HepG2 (cell line): ENCODE results near the gene RFX7. TPM values are rescaled to one million over a fixed set of nuclear protein-coding genes. Genes with fewer than 3 reads are reported as not detected.

Source experiments
- ATAC-seq: fragments of 200-7000 bp; cut with Tn5 transposase; 3 replicates; pipeline ENCODE4 v1.9.1; 2020; ENCODE audit warnings: mild to moderate bottlenecking, moderate library complexity
- BruUV-seq: library from RNA; stranded (reverse); fragments of 400-500 nt; replicated peaks from 2 replicates; lab custom pipeline; 2021; lab: Mats Ljungman, UMichigan
- CTCF ChIA-PET: fragments of 300-600 bp; formaldehyde crosslinking; extraction: SDS; loops from one replicate; lab custom pipeline; 2021; ENCODE audit warnings: low total read pairs, inconsistent platforms, low intra/inter-chr PET ratio; lab: Yijun Ruan, JAX
- POLR2A ChIA-PET: fragments of 350-600 bp; sonication (Branson Sonifier 250); formaldehyde crosslinking; loops from one replicate; lab custom pipeline; 2020; ENCODE audit warnings: antibody characterized with exemption, inconsistent platforms; lab: Yijun Ruan, JAX
- DNase-seq: peaks from one replicate; pipeline ENCODE4 v3.0.0-alpha.2; 2015; ENCODE audit warnings: low spot score
- FAIRE-seq: peaks from 3 replicates; lab custom pipeline; 2011; peaks lifted over from hg19 to GRCh38; lab: Jason Lieb, UNC
- H2AFZ ChIP-seq: one replicate; pipeline ENCODE4 v1.6.1; 2011; ENCODE audit warnings: low read length, inconsistent platforms
- H3K27ac ChIP-seq: fragments of 300-600 bp; 3 replicates; pipeline ENCODE4 v1.8.0; 2011; ENCODE audit warnings: mixed run types, mild to moderate bottlenecking, mixed read lengths, low read length, inconsistent platforms; ENCODE audit not compliant: insufficient read depth; ENCODE audit errors: extremely low read length
- H3K27me3 ChIP-seq, 2 experiments: fragments of 200-600 bp in 1 of 2; 2 replicates in 1 of 2; 3 replicates in 1 of 2; pipeline versions ENCODE4 v1.6.0 to v1.8.0; 2011; ENCODE audit warnings: low read length in 2 of 2, mild to moderate bottlenecking in 2 of 2, moderate library complexity in 2 of 2, inconsistent platforms in 1 of 2; ENCODE audit not compliant: insufficient read depth in 2 of 2, control insufficient read depth in 1 of 2
- H3K36me3 ChIP-seq, 2 experiments: fragments of 200-600 bp in 1 of 2; replicated peaks in 1 of 2; 2 replicates in 1 of 2; 3 replicates in 1 of 2; pipeline versions ENCODE4 v1.5.1 to v1.8.0; 2011; ENCODE audit warnings: low read length in 2 of 2, inconsistent platforms in 1 of 2; ENCODE audit not compliant: insufficient read depth in 2 of 2, control insufficient read depth in 1 of 2
- H3K4me1 ChIP-seq: 2 replicates; pipeline ENCODE4 v1.5.1; 2012; ENCODE audit warnings: low read length, inconsistent platforms; ENCODE audit not compliant: insufficient read depth
- H3K4me2 ChIP-seq: 2 replicates; pipeline ENCODE4 v1.6.0; 2011; ENCODE audit warnings: low read depth, low read length, inconsistent platforms
- H3K4me3 ChIP-seq, 3 experiments: fragments of 200-600 bp in 1 of 3; sonication (generic), shearing (Covaris generic) in 1 of 3; replicated peaks in 1 of 3; 2 replicates each; pipeline ENCODE4 v1.5.1; 2011 to 2016; ENCODE audit warnings: low read length in 3 of 3, inconsistent platforms in 2 of 3, low read depth in 2 of 3, mild to moderate bottlenecking in 2 of 3, control low read depth in 1 of 3, mixed read lengths in 1 of 3; ENCODE audit not compliant: insufficient read depth in 1 of 3
- H3K79me2 ChIP-seq: one replicate; pipeline ENCODE4 v1.6.1; 2011; ENCODE audit warnings: low read length, inconsistent platforms; ENCODE audit not compliant: insufficient read depth
- H3K9ac ChIP-seq: 2 replicates; pipeline ENCODE4 v1.6.0; 2011; ENCODE audit warnings: mild to moderate bottlenecking, low read depth, low read length, inconsistent platforms; ENCODE audit not compliant: insufficient read depth
- H3K9me3 ChIP-seq: 2 replicates; pipeline ENCODE4 v1.5.1; 2012; ENCODE audit warnings: mild to moderate bottlenecking, low read length
- H4K20me1 ChIP-seq: 2 replicates; pipeline ENCODE4 v1.6.0; 2011; ENCODE audit warnings: inconsistent platforms, mild to moderate bottlenecking, low read length, moderate library complexity; ENCODE audit not compliant: insufficient read depth
- DDIT3 ChIP-seq: sonication (generic); formaldehyde crosslinking; IDR thresholded peaks from 2 replicates; pipeline ENCODE4 v1.4.0; 2020; ENCODE audit warnings: mild to moderate bottlenecking, missing genetic modification reagents
- JARID2 ChIP-seq: sonication (generic); formaldehyde crosslinking; IDR thresholded peaks from 2 replicates; pipeline ENCODE4 v1.8.1; 2023; ENCODE audit warnings: missing genetic modification reagents, inconsistent platforms; ENCODE audit not compliant: insufficient replicate concordance
- MXD3 ChIP-seq: IDR thresholded peaks from 2 replicates; pipeline ENCODE4 v1.6.1; 2016; ENCODE audit warnings: mild to moderate bottlenecking, missing biosample characterization, missing genetic modification reagents
- PCBP2 ChIP-seq: fragments of 200-400 bp; formaldehyde crosslinking; optimal IDR thresholded peaks from 2 replicates; pipeline ENCODE3; 2018; ENCODE audit warnings: low read length, low read depth; ENCODE audit not compliant: poor library complexity, severe bottlenecking
- SRF ChIP-seq: IDR thresholded peaks from 2 replicates; pipeline ENCODE4 v1.6.1; 2011; ENCODE audit warnings: mild to moderate bottlenecking, low read depth, low read length, moderate library complexity
- ZNF121 ChIP-seq: sonication (generic); formaldehyde crosslinking; IDR thresholded peaks from 2 replicates; pipeline ENCODE4 v1.5.0; 2020; ENCODE audit warnings: mild to moderate bottlenecking, missing genetic modification reagents
- WGBS: methylation state at CpG from one replicate; pipeline ENCODE4 v1.1.6; 2017; ENCODE audit warnings: low lambda C conversion rate; 5-methylcytosine and 5-hydroxymethylcytosine counted together
- in situ Hi-C: cut with HindIII; loops from 2 replicates; pipeline ENCODE4 v1.10.0; 2017; ENCODE audit warnings: low pct_unique_long_range_greater_than_20kb; ENCODE audit not compliant: extremely low pct_ligation_motif_present
- intact Hi-C: fragments of 100-400 bp; cut with micrococcal nuclease; formaldehyde crosslinking; loops from one replicate; pipeline ENCODE4 v1.10.0; 2022; ENCODE audit not compliant: unreplicated experiment
- polyA plus RNA-seq, 8 experiments: library from polyadenylated mRNA; depleted of rRNA in 3 of 8; stranded (reverse) in 7 of 8; unstranded in 1 of 8; fragments of >200 nt; fragmentation: Illumina TruSeq in 4 of 8; extraction: Trizol in 4 of 8; gene quantifications; 2 replicates each; pipeline versions ENCODE4 v1.2.1 to v1.2.3, GENCODE V29; 2011 to 2016; ENCODE audit warnings: low read depth in 4 of 8, missing spikeins in 1 of 8, mixed read lengths in 1 of 8; ENCODE audit not compliant: insufficient read depth in 1 of 8
- total RNA-seq, 5 experiments: library from RNA; depleted of rRNA; stranded (reverse); fragments of >200 nt; fragmentation: Illumina TruSeq; extraction: Trizol; gene quantifications; 2 replicates each; pipeline ENCODE4 v1.2.3, GENCODE V29; 2016; ENCODE audit warnings: low read depth in 1 of 5

The RFX7 gene
- total and polyA plus RNA-seq, 2 of the 13 experiments (the other 11 are each of a cell fraction or from before 2014, with no cell fraction given): 8.5 to 10.4 TPM

- ChIA-PET POLR2A (no interaction called here), CTCF (no interaction called here)
- Histone ChIP-seq H3K27ac (no peak overlapping the region), H3K27me3 (no peaks in the 10 kb centered on the region), H2AFZ (no peak overlapping the region), H3K9me3 (no peaks in the 10 kb centered on the region), H3K79me2 (peaks cover 34% of the 10 kb centered on the region), H4K20me1 (no peaks in the 10 kb centered on the region; the same call in 1 of the 2 replicates), H3K36me3 (peaks cover 3 to 39% of the 10 kb centered on the region in 2 experiments; a peak in 4 of 5 replicates), H3K4me3 (no peak overlapping the region), H3K4me2 (no peak overlapping the region), H3K4me1 (no peaks in the 10 kb centered on the region), H3K9ac (no peak overlapping the region)
- BruUV-seq: no TSS peak
- DNase-seq: no peak
- FAIRE-seq: no peak
- in situ Hi-C loops (no loop called here), intact Hi-C loops (no loop called here)
- 100% methylated on average over 4 of the region's 4 CpGs for WGBS
- no peak for ATAC-seq
- no peak for TF ChIP-seq ZNF121 (CRISPR knock-in tag)
Measured at GRCh38 chr15:56176996-56177395, 66.7 kb downstream of the RFX7 start.

GRCh38 chr15:56175788-56176187 is 67.9 kb downstream of the RFX7 start:
- Histone ChIP-seq H3K27me3 (no peaks in the 10 kb centered on the region), H2AFZ (no peak overlapping the region), H3K4me2 (no peak overlapping the region), H3K79me2 (peaks cover 34% of the 10 kb centered on the region), H3K9ac (no peak overlapping the region), H3K9me3 (no peaks in the 10 kb centered on the region), H3K4me1 (no peaks in the 10 kb centered on the region), H3K27ac (no peak overlapping the region), H3K4me3 (no peak overlapping the region), H4K20me1 (no peaks in the 10 kb centered on the region; the same call in 1 of the 2 replicates), H3K36me3 (peaks cover 3 to 46% of the 10 kb centered on the region in 2 experiments)
- ChIA-PET CTCF (no interaction called here), POLR2A (no interaction called here)
- DNase-seq (no peak), ATAC-seq (no peak), FAIRE-seq (no peak)
- in situ Hi-C loops: no loop called here
- 93% methylated on average over 1 of the region's 1 CpG for WGBS
- intact Hi-C loops: no loop called here
- no TSS peak for BruUV-seq
- TF ChIP-seq PCBP2 (no peak), SRF (no peak), JARID2 (CRISPR knock-in tag) (no peak), DDIT3 (CRISPR knock-in tag) (no peak), MXD3 (CRISPR knock-in tag) (no peak)
